Stimulated activated CD4-positive, alpha-beta T cell treated with anti-CD3 and anti-CD28 coated beads, Interleukin-2, amount 100 ng/mL, for 24 hours (primary cell): ENCODE measurements around the gene CD109.
A peak's percentile ranks its signal among the peaks of the same experiment; 100 is the strongest.
"Not testable (repeated sequence)": the region's sequence is repeated elsewhere in the genome, so short reads cannot be mapped to it uniquely, and the experiment has no call there.

Experiments used
- DNase-seq, 2 donors: peaks; one replicate each; pipeline ENCODE4 v3.0.0-alpha.2; 2020

CD109 gene

DNA sequence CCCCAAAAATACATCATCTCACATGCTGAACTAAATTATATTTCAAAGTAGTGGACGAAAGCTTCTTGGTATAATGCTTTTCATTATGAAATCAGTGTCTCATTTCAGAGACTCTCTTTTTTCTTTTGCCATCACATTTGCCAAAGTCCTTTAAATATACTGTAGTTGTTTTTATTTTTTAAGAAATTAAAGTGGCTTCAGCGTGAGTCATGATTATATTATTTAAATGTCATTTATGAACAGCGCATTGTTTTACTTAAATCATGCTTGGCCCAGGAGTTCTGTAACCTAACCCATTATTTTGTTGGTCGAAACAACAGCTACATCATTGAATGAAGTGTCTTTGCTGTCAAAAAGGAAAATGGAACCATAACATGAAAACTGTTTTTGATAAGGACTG, 100.9 kb downstream of the CD109 start:
- DNase-seq: no peak

DNA sequence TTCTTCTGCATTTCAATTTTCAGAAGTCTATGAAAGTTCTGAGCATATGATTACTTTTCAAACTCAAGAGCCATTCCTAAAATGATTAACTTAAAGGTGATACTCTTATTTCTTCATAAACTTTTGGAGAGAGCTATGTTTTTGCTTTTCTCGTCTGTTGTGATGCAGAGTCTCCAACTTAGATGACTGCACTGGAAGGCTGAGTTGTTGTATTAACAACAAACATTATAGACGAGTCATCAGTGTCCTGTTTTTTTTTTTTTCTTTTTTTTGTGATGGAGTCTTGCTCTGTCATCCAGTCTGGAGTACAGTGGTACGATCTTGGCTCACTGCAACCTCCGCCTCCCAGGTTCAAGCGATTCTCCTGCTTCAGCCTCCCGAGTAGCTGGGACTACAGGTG, 101.9 kb downstream of the CD109 start:
- no peak for DNase-seq

- no peak for DNase-seq
Measured at GRCh38 chr6:73798592-73798991, 102.6 kb downstream of the CD109 start.

GRCh38 chr6:73800997-73801396, 105.0 kb downstream of the CD109 start:
- no peak for DNase-seq

DNA sequence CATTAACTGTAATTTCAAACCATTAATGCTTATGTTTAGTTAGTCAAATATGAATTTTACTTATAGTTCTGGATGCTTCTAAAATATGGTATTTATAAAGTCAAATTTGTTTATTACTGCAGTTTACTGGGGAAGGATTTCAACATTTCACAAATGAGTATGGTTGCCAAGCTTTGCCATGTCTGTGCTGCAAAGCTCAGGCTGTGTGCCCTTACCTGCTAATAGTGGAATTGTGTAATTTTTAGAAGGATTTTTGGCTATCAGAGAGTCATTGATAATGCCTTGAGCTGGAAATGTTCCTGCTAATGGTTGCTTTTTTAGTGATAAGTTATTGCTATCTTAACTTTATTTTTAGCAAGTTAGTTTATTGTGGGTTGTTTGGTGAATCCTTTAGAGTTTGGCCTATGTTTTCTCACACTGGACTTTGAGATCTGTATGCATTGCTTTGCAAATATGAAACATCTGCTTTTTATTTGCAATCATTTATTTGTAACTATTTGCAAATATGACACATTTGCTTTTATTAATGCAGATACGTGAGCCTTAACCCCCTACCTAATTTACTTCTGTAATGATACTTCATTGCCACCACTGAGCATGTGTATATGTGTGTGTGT, 105.8 kb downstream of the CD109 start:
- no peak for DNase-seq

- no peak for DNase-seq
Measured at GRCh38 chr6:73802366-73802765, 106.4 kb downstream of the CD109 start.

- DNase-seq: peak in 1 of 2 donors; percentile 17
Measured at GRCh38 chr6:73803562-73804241, 107.7 kb downstream of the CD109 start.

GRCh38 chr6:73805221-73805620, 109.2 kb downstream of the CD109 start:
- DNase-seq: not testable (repeated sequence)

- DNase-seq: not testable (repeated sequence)
Measured at GRCh38 chr6:73805982-73806381, 110.0 kb downstream of the CD109 start.

DNA sequence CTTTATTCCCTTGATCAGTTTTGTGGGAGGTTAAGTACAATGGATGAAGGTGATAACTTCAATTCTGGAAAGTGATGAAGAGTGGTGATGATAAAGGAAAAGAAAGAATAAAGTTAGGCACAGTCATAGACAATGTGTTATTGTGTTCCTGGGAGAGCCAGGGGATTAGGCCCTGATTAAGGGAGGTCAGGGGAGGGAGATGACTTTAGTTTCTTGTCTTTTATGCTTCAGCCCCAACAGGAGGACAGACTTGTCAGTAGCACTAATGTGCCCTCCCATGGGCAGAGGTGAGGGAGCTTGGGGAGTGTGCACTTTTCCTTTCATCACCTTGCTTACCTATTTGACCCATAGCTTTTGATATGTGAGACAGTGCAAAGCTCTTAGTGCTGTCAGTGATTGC, 115.7 kb downstream of the CD109 start:
- no peak for DNase-seq

GRCh38 chr6:73817253-73817652, 121.2 kb downstream of the CD109 start:
- no peak for DNase-seq

DNA sequence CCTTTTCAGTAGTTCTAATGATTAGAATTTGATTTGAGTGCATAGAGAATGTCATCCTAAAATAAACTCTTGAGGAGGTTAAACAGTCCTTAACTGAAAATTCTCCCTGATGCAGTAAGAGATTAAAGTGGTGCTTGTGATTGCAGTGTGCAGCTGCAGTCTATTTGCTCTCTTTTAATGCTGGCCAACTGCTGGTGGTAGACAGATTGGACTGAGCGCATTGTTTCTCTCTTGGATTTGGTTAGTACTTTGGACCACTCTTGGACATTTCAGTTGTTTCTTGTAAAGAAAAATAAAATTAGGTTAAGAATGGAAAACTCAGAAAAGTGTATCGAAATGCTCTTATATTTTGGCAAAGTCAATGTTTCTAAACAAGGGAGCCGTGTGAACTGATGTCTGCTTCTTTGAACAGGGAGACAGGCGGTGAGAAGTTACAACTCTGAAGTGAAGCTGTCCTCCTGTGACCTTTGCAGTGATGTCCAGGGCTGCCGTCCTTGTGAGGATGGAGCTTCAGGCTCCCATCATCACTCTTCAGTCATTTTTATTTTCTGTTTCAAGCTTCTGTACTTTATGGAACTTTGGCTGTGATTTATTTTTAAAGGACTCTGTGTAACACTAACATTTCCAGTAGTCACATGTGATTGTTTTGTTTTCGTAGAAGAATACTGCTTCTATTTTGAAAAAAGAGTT, 127.2 kb downstream of the CD109 start:
- DNase-seq: no peak

GRCh38 chr6:73823832-73824231, 127.8 kb downstream of the CD109 start:
- no peak for DNase-seq

DNA sequence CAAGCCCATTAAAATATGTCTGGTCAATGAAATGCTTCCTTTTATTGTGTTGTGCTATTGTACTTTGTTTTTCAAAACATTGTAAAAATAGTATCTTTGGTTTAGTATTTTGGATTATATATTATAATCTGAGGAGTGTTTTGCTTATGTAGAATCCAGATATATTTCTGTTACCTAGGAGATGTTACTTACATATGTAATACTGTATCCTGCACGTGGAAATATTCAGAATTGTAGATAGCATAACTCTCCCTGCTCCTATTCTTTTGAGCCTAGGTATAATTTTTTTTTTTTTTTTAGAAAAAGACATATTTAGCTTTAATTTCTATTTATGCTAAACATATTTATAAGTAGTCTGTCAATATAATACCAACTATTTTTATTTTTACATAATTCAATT, 130.6 kb downstream of the CD109 start:
- no peak for DNase-seq

GRCh38 chr6:73830119-73830518, 134.1 kb downstream of the CD109 start:
- no peak for DNase-seq

DNA sequence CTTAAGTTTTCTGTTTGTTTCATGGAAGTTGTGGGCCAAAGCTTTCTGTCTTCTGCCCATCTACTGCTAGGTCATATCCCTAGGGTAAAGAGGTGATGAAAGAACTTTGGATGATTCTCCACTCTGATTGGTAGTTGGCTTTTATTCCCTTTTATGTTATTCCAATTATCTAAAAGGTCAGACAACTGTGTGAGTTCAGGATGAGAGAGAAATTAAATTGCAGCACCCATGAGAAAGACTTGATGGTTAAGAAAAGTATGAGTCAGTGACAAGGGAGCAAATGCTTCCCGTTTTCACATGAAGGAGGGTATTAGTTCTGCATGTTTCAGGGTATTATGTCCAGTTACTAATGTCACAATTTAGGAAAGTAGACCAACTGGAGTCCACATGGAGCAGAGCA, 136.3 kb downstream of the CD109 start:
- DNase-seq: no peak

GRCh38 chr6:73844696-73845095, 148.7 kb downstream of the CD109 start:
- not testable (repeated sequence) for DNase-seq

DNA sequence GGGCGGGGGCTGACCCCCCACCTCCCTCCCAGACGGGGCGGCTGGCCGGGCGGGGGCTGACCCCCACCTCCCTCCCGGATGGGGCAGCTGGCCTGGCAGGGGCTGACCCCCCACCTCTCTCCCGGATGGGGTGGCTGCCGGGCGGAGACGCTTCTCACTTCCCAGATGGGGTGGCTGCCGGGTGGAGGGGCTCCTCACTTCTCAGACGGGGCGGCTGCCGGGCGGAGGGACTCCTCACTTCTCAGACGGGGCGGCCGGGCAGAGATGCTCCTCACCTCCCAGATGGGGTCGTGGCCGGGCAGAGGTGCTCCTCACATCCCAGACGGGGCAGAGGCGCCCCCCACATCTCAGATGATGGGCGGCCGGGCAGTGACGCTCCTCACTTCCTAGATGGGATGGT, 155.0 kb downstream of the CD109 start:
- DNase-seq: not testable (repeated sequence)

DNA sequence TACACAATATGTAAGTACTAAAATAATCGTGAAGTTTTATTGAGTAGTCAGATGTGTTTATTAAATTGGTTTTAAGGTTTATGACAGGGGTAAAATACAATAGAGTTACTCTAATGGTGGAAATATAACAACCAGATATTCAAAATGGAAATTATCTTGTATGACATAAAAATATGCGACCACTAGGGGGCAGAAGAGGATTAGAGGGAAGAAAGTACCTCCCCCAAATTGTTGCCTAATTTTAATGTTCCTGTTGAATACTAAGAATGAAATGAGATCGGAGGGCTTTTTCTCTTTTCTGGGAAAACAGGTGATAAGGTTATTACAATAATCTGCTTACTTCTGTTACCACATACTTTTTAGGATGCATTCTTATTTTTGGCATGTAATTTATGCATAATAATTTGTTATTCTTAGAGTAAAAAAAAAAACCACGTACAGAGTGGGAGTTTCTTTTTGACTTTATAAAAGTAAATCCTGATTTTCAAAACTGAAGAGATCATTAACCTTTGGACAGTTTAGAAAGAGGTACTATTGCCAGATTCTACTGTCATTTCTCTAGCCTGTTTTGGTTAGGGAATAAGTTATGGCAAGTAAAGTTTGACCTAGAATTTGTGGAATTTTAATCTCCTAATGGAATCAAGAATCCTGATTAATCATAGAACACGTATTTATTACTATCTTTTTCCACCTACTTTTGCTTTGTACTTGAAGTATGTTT, 159.2 kb downstream of the CD109 start:
- DNase-seq: no peak

GRCh38 chr6:73857341-73857890, 161.4 kb downstream of the CD109 start:
- no peak for DNase-seq

DNA sequence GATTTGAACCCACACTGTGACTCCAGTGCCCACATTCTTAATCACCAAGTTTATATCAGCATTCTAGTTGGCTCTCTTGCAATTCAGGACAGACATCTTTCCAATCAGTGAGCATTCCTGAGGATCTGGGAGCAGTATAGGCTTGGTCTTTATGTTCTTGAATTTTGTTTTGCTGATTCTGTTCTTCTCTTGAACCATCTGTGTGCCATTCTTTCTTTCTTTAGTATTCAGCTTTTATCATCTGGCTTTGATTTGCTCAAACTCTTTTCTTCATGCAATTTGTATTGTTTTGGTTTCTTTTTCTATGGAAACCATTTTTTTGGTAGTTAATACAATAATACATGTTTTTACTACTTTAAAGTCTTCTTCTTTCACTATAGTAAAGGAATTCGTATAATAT, 162.4 kb downstream of the CD109 start:
- no peak for DNase-seq

- DNase-seq: no peak
Measured at GRCh38 chr6:73860303-73860702, 164.3 kb downstream of the CD109 start.

- no peak for DNase-seq
Measured at GRCh38 chr6:73866305-73866704, 170.3 kb downstream of the CD109 start.
